Limb (tissue), 2 donors: ENCODE measurements around the gene RRAGA.
"Not testable (repeated sequence)": the region's sequence is repeated elsewhere in the genome, so short reads cannot be mapped to it uniquely, and the experiment has no call there.

Experiments
- DNase-seq, 2 donors: peaks; one replicate each; pipeline ENCODE4 v3.0.0-alpha.2; 2016; ENCODE audit errors: extremely low spot score in 2 of 2

Gene RRAGA

GRCh38 chr9:19085295-19085694, 36.1 kb downstream of the RRAGA start:
- no peak for DNase-seq

GRCh38 chr9:19087106-19088000, 38.1 kb downstream of the RRAGA start:
- DNase-seq = no peak

DNA sequence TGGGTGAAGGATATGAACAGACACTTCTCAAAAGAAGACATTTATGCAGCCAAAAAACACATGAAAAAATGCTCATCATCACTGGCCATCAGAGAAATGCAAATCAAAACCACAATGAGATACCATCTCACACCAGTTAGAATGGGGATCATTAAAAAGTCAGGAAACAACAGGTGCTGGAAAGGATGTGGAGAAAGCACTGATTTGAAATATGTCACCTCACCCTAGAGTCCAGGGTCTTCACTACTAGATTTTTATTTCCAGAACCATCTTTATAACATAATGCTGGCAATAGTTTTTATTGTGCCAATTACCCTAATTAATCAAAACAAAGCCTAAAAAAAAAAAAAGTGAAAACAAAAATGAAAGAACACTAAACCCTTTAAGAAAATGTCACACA, 48.2 kb downstream of the RRAGA start:
- DNase-seq = not testable (repeated sequence)
